ENCODE data around the gene PSME2.

The PSME2 gene

DNA sequence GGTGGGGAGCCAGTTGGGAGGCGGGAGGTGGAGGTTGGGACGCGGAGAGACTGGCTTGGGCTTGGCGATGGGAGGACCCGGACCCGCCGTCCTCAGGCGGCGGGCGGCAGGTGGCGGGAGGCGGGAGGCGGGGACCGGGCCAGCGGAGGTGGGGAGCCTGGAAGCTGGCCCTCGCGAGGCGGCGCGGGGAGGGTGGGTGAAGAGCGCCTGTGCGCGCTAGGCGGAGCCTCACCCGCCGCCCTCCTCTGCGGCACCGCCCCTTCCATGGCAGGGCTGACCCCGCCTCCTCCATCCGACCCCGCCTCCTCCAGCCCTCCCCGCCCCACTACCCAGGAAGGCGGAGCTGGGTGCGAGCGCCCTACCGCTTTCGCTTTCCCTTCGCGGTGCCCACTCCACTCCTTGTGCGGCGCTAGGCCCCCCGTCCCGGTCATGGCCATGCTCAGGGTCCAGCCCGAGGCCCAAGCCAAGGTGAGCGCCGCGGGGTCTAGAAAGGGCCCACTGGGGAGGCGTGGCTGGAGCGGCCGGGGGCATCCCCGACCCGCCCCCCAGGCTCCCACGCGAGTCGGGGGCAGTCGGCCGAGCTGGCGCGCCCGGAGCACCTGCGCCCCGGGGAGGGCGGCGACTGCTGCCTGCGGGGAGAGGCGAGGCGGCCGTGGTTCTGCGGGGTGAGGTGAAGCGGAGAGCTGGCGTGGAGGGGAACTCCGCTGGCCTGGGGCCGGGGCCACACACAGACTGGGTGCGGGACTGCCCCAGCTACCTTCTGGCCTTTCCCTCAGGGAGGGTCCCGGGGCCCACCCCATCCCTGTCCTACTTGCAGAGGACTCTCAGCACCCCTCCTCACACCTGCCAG is 10.4 kb downstream of the PSME2 start, which contains the start of gene PSME1:
Gene PSME1, plus strand, starts transcription at position 361 of the 850 bp plus-strand sequence. Its CDS starts 69 bp downstream, at position 430.
- DNase-seq (ENCODE audit: low read depth): peak; percentile 27
- TF ChIP-seq, protein P1, sequence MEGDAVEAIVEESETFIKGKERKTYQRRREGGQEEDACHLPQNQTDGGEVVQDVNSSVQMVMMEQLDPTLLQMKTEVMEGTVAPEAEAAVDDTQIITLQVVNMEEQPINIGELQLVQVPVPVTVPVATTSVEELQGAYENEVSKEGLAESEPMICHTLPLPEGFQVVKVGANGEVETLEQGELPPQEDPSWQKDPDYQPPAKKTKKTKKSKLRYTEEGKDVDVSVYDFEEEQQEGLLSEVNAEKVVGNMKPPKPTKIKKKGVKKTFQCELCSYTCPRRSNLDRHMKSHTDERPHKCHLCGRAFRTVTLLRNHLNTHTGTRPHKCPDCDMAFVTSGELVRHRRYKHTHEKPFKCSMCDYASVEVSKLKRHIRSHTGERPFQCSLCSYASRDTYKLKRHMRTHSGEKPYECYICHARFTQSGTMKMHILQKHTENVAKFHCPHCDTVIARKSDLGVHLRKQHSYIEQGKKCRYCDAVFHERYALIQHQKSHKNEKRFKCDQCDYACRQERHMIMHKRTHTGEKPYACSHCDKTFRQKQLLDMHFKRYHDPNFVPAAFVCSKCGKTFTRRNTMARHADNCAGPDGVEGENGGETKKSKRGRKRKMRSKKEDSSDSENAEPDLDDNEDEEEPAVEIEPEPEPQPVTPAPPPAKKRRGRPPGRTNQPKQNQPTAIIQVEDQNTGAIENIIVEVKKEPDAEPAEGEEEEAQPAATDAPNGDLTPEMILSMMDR (IDR thresholded peaks at IDR 0.05; ENCODE audit: control insufficient read depth, insufficient read depth, low read depth, low read length, missing control alignments): no peak
- peak within 1 kb of the TSS; percentile 61 for H3K4me3 ChIP-seq (ENCODE audit: control insufficient read depth, low read depth, low read length)

DNA sequence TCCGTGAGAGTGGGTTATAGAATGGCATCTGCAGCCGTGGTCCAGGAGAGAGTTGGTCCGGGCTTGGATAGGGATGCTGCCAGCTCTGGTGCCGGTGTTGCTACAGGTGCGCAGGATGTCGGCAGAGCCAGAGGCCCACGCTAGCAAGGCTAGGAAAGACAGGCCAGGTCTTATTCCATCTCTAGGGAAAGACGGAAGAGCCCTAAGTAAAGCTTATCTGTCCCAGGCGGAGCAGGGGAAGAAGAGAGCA is 10.9 kb downstream of the PSME2 start:
- H3K4me3 ChIP-seq (ENCODE audit: control insufficient read depth, low read depth, low read length): peak overlapping the region; percentile 61
- TF ChIP-seq, protein P1 (IDR thresholded peaks at IDR 0.05; ENCODE audit: control insufficient read depth, insufficient read depth, low read depth, low read length, missing control alignments): no peak
- no peak for DNase-seq (ENCODE audit: low read depth)

GRCh38 chr14:24133735-24134134 is 12.7 kb downstream of the PSME2 start:
- no peak for DNase-seq (ENCODE audit: low read depth)
- H3K4me3 ChIP-seq (ENCODE audit: control insufficient read depth, low read depth, low read length): no peak overlapping the region
- TF ChIP-seq, protein P1 (IDR thresholded peaks at IDR 0.05; ENCODE audit: control insufficient read depth, insufficient read depth, low read depth, low read length, missing control alignments): no peak

DNA sequence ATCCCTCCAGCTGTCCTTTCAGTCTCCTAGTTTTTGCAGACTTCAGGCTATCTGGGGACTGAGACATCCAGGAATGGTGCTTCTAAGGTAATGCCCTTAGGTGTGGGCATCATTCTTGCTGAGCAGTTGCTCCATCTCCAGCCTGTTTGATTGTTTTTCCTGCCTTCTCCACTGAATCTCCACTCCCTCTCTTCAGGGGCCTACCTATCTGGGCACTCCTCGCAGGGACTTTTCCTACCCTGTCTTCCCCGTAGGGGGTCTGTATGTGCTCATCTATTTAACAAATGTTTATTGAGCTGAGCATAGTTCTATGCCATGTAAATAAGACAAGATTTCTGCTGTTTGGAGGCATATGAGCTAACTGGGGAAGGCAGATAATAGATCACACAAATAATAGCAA is 13.4 kb downstream of the PSME2 start:
- TF ChIP-seq, protein P1 (IDR thresholded peaks at IDR 0.05; ENCODE audit: control insufficient read depth, insufficient read depth, low read depth, low read length, missing control alignments): no peak
- no peak for DNase-seq (ENCODE audit: low read depth)
- H3K4me3 ChIP-seq (ENCODE audit: control insufficient read depth, low read depth, low read length): no peak overlapping the region

DNA sequence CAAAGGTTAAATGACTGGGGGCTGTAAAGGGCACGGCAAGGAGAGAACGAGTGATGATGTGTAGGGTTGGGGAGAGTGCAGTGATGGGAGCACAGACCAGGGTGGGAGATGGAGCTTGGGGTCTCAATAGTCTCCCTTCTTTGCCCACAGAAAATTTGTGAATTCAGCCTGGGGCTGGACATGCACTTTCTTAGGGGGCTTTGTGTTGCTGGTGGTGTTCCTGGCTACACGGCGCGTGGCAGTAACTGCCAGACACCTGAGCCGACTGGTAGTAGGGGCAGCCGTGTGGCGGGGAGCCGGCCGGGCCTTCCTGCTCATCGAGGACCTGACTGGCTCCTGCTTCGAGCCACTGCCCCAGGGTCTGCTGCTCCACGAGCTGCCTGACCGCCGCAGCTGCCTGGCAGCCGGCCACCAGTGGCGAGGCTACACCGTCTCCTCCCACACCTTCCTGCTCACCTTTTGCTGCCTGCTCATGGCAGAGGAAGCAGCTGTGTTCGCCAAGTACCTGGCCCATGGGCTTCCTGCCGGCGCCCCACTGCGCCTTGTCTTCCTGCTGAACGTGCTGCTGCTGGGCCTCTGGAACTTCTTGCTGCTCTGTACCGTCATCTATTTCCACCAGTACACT is 14.2 kb downstream of the PSME2 start:
- no peak overlapping the region for H3K4me3 ChIP-seq (ENCODE audit: control insufficient read depth, low read depth, low read length)
- TF ChIP-seq, protein P1 (IDR thresholded peaks at IDR 0.05; ENCODE audit: control insufficient read depth, insufficient read depth, low read depth, low read length, missing control alignments): no peak
- no peak for DNase-seq (ENCODE audit: low read depth)

- no peak for DNase-seq (ENCODE audit: low read depth)
- no peak overlapping the region for H3K4me3 ChIP-seq (ENCODE audit: control insufficient read depth, low read depth, low read length)
- TF ChIP-seq, protein P1 (IDR thresholded peaks at IDR 0.05; ENCODE audit: control insufficient read depth, insufficient read depth, low read depth, low read length, missing control alignments): no peak
Measured at GRCh38 chr14:24131549-24131966, 14.9 kb downstream of the PSME2 start.

Data from AG09309 (cell line).